ENCODE measurements around the gene ZNF248.
A peak's percentile ranks its signal among the peaks of the same experiment; 100 is the strongest.

Gene ZNF248

GRCh38 chr10:37758074-37758473 is 99.3 kb downstream of the ZNF248 start:
- Histone ChIP-seq H3K36me3 (ENCODE audit: control insufficient read depth, insufficient read depth, low read length) (no peaks in the 10 kb centered on the region), H3K4me3 (replicated peaks; ENCODE audit: low read depth, low read length) (no peak overlapping the region), H3K27me3 (replicated peaks; ENCODE audit: control insufficient read depth, insufficient read depth, low read length) (no peaks in the 10 kb centered on the region)
- TF ChIP-seq, protein P1, sequence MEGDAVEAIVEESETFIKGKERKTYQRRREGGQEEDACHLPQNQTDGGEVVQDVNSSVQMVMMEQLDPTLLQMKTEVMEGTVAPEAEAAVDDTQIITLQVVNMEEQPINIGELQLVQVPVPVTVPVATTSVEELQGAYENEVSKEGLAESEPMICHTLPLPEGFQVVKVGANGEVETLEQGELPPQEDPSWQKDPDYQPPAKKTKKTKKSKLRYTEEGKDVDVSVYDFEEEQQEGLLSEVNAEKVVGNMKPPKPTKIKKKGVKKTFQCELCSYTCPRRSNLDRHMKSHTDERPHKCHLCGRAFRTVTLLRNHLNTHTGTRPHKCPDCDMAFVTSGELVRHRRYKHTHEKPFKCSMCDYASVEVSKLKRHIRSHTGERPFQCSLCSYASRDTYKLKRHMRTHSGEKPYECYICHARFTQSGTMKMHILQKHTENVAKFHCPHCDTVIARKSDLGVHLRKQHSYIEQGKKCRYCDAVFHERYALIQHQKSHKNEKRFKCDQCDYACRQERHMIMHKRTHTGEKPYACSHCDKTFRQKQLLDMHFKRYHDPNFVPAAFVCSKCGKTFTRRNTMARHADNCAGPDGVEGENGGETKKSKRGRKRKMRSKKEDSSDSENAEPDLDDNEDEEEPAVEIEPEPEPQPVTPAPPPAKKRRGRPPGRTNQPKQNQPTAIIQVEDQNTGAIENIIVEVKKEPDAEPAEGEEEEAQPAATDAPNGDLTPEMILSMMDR (IDR thresholded peaks at IDR 0.05; ENCODE audit: insufficient read depth, low read length, poor library complexity, severe bottlenecking), result no peak
- no peak for DNase-seq (ENCODE audit: extremely low read depth, insufficient read length)

- Histone ChIP-seq H3K27me3 (replicated peaks; ENCODE audit: control insufficient read depth, insufficient read depth, low read length) (no peaks in the 10 kb centered on the region), H3K36me3 (ENCODE audit: control insufficient read depth, insufficient read depth, low read length) (no peaks in the 10 kb centered on the region), H3K4me3 (replicated peaks; ENCODE audit: low read depth, low read length) (no peak overlapping the region)
- DNase-seq (ENCODE audit: extremely low read depth, insufficient read length), result no peak
- TF ChIP-seq, protein P1 (IDR thresholded peaks at IDR 0.05; ENCODE audit: insufficient read depth, low read length, poor library complexity, severe bottlenecking), result peak; percentile 54
These were observed 102.7 kb downstream of the ZNF248 start for GRCh38 chr10:37754538-37755323.

GRCh38 chr10:37752334-37752875 is 105.0 kb downstream of the ZNF248 start:
- TF ChIP-seq, protein P1 (IDR thresholded peaks at IDR 0.05; ENCODE audit: insufficient read depth, low read length, poor library complexity, severe bottlenecking), result no peak
- H3K27me3 ChIP-seq (replicated peaks; ENCODE audit: control insufficient read depth, insufficient read depth, low read length), result no peaks in the 10 kb centered on the region
- DNase-seq (ENCODE audit: extremely low read depth, insufficient read length), result no peak
- H3K4me3 ChIP-seq (replicated peaks; ENCODE audit: low read depth, low read length), result no peak overlapping the region
- H3K36me3 ChIP-seq (ENCODE audit: control insufficient read depth, insufficient read depth, low read length), result no peaks in the 10 kb centered on the region

GRCh38 chr10:37748170-37748569 is 109.2 kb downstream of the ZNF248 start:
- Histone ChIP-seq H3K36me3 (ENCODE audit: control insufficient read depth, insufficient read depth, low read length) (no peaks in the 10 kb centered on the region), H3K4me3 (replicated peaks; ENCODE audit: low read depth, low read length) (no peak overlapping the region), H3K27me3 (replicated peaks; ENCODE audit: control insufficient read depth, insufficient read depth, low read length) (no peaks in the 10 kb centered on the region)
- TF ChIP-seq, protein P1 (IDR thresholded peaks at IDR 0.05; ENCODE audit: insufficient read depth, low read length, poor library complexity, severe bottlenecking), result no peak
- no peak for DNase-seq (ENCODE audit: extremely low read depth, insufficient read length)

DNA sequence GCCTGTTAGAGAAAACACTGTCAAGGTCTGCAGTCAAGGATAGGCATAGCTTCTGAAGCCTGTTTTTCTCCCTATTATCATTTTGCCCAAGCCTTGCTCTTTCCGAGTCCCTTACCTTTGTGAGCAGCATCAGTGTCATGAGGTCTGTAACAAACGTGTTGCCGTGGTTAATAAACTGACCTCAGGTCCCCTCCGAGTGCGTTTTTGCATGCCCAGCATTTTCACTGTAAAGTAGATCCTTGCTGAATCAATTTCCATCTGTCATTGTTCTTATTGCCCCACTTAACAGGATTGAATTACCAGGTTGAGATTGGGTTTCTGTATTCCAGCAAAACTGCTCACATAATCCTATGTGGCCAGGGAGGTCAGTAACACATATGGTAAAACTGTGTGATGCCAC is 110.3 kb downstream of the ZNF248 start:
- DNase-seq (ENCODE audit: extremely low read depth, insufficient read length), result no peak

More for the DNA sequence above, 110.3 kb downstream of the ZNF248 start:
- H3K36me3 ChIP-seq (ENCODE audit: control insufficient read depth, insufficient read depth, low read length), result no peaks in the 10 kb centered on the region
- TF ChIP-seq, protein P1 (IDR thresholded peaks at IDR 0.05; ENCODE audit: insufficient read depth, low read length, poor library complexity, severe bottlenecking), result no peak
- H3K4me3 ChIP-seq (replicated peaks; ENCODE audit: low read depth, low read length), result no peak overlapping the region
- H3K27me3 ChIP-seq (replicated peaks; ENCODE audit: control insufficient read depth, insufficient read depth, low read length), result no peaks in the 10 kb centered on the region

All from GM06990 (cell line).